ENCODE data around the gene ATP8A2. TPM values are rescaled to one million over a fixed set of nuclear protein-coding genes. Genes with fewer than 3 reads are reported as not detected.

ATP8A2 gene
- total and polyA plus RNA-seq, 9 donors = 0.23 to 0.95 (median 0.35) TPM

DNA sequence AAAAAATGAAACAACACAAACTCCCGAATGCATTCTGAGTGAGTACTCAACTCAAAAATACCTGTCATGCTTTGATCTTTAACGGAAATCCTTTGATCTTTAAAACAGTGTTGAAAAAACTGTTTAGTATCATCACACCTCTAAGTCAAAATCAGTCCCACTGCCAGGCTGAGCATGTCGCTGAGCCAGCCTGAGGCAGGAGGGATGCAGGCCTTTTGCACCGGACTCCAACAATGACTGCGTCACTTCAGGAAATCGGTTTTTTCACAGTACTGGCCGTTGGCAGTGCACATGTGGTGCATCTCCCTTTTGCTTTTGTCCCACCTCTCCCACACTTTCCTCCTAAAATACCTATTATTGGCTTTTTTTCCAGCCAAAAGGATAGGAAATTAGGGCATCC is 601.8 kb downstream of the ATP8A2 start:
- WGBS, 3 donors = 66 to 76% (median 76%) methylated on average over 7 of the region's 7 CpGs

DNA sequence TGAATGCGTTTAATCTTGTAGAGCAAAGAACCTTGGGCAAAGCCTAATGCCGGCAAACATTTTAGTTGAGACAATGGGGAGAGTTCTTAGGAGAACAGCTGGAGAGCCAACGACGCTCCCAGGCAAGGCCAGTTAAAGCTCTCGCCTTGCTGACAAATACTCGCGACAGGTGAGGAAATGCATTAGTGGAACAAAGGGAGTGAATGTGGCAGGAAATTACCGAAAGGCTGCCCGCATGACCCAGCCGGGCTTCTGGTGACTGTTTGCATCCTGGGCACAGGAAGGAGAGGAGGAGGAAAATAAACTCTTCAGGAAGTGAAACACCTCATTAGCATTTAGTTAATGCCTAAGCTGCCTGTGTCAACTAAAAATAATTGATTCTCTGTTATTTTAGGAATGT is 605.4 kb downstream of the ATP8A2 start:
- WGBS, 3 donors = 67 to 77% (median 76%) methylated on average over 10 of the region's 10 CpGs
- no peak for DNase-seq
- H3K4me3 ChIP-seq = no peak overlapping the region
- H3K36me3 ChIP-seq = no peaks in the 10 kb centered on the region
- H3K4me1 ChIP-seq (ENCODE audit: insufficient read depth) = no peaks in the 10 kb centered on the region
- no peak overlapping the region for H3K27ac ChIP-seq
- TF ChIP-seq, protein P1, sequence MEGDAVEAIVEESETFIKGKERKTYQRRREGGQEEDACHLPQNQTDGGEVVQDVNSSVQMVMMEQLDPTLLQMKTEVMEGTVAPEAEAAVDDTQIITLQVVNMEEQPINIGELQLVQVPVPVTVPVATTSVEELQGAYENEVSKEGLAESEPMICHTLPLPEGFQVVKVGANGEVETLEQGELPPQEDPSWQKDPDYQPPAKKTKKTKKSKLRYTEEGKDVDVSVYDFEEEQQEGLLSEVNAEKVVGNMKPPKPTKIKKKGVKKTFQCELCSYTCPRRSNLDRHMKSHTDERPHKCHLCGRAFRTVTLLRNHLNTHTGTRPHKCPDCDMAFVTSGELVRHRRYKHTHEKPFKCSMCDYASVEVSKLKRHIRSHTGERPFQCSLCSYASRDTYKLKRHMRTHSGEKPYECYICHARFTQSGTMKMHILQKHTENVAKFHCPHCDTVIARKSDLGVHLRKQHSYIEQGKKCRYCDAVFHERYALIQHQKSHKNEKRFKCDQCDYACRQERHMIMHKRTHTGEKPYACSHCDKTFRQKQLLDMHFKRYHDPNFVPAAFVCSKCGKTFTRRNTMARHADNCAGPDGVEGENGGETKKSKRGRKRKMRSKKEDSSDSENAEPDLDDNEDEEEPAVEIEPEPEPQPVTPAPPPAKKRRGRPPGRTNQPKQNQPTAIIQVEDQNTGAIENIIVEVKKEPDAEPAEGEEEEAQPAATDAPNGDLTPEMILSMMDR (IDR thresholded peaks at IDR 0.05) = no peak
- TF ChIP-seq EP300 (IDR thresholded peaks at IDR 0.05) (no peak), POLR2A (IDR thresholded peaks at IDR 0.05) (no peak)
- no peaks in the 10 kb centered on the region for H3K27me3 ChIP-seq
- intact Hi-C loops (cut with DNase I) = no loop called here
- H3K9me3 ChIP-seq = no peaks in the 10 kb centered on the region

More for the DNA sequence above, 601.8 kb downstream of the ATP8A2 start:
- TF ChIP-seq POLR2A (IDR thresholded peaks at IDR 0.05) = no peak
- no peak for TF ChIP-seq EP300 (IDR thresholded peaks at IDR 0.05)
- TF ChIP-seq, protein P1 (IDR thresholded peaks at IDR 0.05) = no peak
- Histone ChIP-seq H3K4me1 (ENCODE audit: insufficient read depth) (no peaks in the 10 kb centered on the region), H3K9me3 (no peaks in the 10 kb centered on the region), H3K36me3 (no peaks in the 10 kb centered on the region), H3K4me3 (no peak overlapping the region), H3K27me3 (no peaks in the 10 kb centered on the region), H3K27ac (no peak overlapping the region)
- no peak for DNase-seq
- intact Hi-C loops (cut with DNase I) = no loop called here

DNA sequence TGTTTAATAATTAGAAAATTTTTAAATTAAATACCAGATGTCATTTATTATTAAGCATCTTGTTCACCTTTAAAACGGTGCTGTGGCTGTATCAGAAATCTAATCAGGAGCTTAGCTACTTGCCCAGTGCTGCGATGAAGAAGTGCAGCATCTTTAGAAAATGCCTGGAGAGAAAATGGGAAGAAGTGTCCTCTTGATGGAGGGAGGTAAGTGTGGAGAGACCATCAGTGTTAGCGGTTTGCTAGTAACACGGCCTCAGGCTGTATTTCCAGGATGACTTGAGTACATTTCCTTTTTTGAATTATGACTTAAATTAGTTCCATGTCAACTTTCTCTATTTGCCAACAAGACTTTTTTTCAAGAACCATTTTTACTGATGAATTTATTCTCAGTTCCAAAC is 605.9 kb downstream of the ATP8A2 start:
- intact Hi-C loops (cut with DNase I) = no loop called here
- H3K27me3 ChIP-seq = no peaks in the 10 kb centered on the region
- 68 to 77% (median 74%) methylated on average over 4 of the region's 4 CpGs for WGBS, 3 donors
- H3K4me3 ChIP-seq = no peak overlapping the region
- H3K36me3 ChIP-seq = no peaks in the 10 kb centered on the region
- H3K27ac ChIP-seq = no peak overlapping the region
- no peaks in the 10 kb centered on the region for H3K4me1 ChIP-seq (ENCODE audit: insufficient read depth)
- no peaks in the 10 kb centered on the region for H3K9me3 ChIP-seq
- no peak for DNase-seq
- no peak for TF ChIP-seq EP300 (IDR thresholded peaks at IDR 0.05)
- TF ChIP-seq POLR2A (IDR thresholded peaks at IDR 0.05) = no peak
- TF ChIP-seq, protein P1 (IDR thresholded peaks at IDR 0.05) = no peak

DNA sequence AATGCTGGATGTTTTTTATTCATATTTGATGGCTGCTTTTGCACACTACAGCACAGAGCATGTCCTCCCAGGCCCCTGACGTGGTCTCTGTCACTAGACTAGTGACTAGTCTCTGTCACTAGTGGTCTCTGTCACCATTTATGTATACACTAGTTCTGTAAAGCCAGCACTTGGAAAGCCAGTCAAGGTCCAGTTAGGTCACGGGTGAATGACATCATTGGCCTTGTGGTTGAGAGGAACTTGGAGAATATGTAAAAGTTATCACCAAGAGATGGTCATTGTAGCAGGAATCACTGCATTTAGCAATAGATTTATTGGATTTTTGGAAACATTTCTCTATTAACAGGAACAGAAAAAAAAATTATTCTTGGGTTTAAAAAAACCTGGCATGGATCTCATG is 607.2 kb downstream of the ATP8A2 start:
- Histone ChIP-seq H3K27ac (no peak overlapping the region), H3K36me3 (no peaks in the 10 kb centered on the region), H3K9me3 (no peaks in the 10 kb centered on the region), H3K4me1 (ENCODE audit: insufficient read depth) (no peaks in the 10 kb centered on the region), H3K4me3 (no peak overlapping the region), H3K27me3 (no peaks in the 10 kb centered on the region)
- 93 to 96% (median 96%) methylated on average over 2 of the region's 2 CpGs for WGBS, 3 donors
- no peak for DNase-seq
- TF ChIP-seq EP300 (IDR thresholded peaks at IDR 0.05) (no peak), POLR2A (IDR thresholded peaks at IDR 0.05) (no peak)
- TF ChIP-seq, protein P1 (IDR thresholded peaks at IDR 0.05) = no peak
- intact Hi-C loops (cut with DNase I) = no loop called here
